Urinary bladder (tissue), 4 donors: Measurements from ENCODE around the gene RBMS1. TPM values are rescaled to one million over a fixed set of nuclear protein-coding genes. Genes with fewer than 3 reads are reported as not detected.
"Not testable (repeated sequence)": the region's sequence is repeated elsewhere in the genome, so short reads cannot be mapped to it uniquely, and the experiment has no call there.

Source experiments
- DNase-seq: peaks from one replicate; pipeline ENCODE4 v3.0.0-alpha.2; 2015; ENCODE audit errors: extremely low spot score
- H3K27ac ChIP-seq: one replicate; pipeline ENCODE4 v1.5.1; 2013; ENCODE audit warnings: low read depth, mild to moderate bottlenecking, moderate library complexity
- H3K36me3 ChIP-seq: one replicate; pipeline ENCODE4 v1.6.1; 2013; ENCODE audit warnings: mild to moderate bottlenecking, moderate library complexity; ENCODE audit not compliant: insufficient read depth
- H3K4me1 ChIP-seq: one replicate; pipeline ENCODE4 v1.6.1; 2013; ENCODE audit warnings: mild to moderate bottlenecking, moderate library complexity; ENCODE audit not compliant: insufficient read depth
- H3K4me3 ChIP-seq: one replicate; pipeline ENCODE4 v1.5.1; 2013; ENCODE audit warnings: low read depth, low read length
- WGBS: extraction: QIAGEN DNeasy Blood & Tissue Kit; methylation state at CpG from one replicate; pipeline ENCODE4 v1.1.7; 2013; 5-methylcytosine and 5-hydroxymethylcytosine counted together
- polyA plus RNA-seq: library from polyadenylated mRNA; stranded (reverse); fragments of 200-250 nt; gene quantifications from one replicate; pipeline ENCODE4 v1.2.3, GENCODE V29; 2013
- total RNA-seq: library from RNA; depleted of rRNA; stranded (reverse); fragments of >200 nt; gene quantifications from one replicate; pipeline ENCODE4 v1.2.3, GENCODE V29; 2014
- donor health status: healthy with polysubstance abuse.
- donor health status: healthy.

The RBMS1 gene
- total and polyA plus RNA-seq, 2 donors = 41.7 to 182 TPM

DNA sequence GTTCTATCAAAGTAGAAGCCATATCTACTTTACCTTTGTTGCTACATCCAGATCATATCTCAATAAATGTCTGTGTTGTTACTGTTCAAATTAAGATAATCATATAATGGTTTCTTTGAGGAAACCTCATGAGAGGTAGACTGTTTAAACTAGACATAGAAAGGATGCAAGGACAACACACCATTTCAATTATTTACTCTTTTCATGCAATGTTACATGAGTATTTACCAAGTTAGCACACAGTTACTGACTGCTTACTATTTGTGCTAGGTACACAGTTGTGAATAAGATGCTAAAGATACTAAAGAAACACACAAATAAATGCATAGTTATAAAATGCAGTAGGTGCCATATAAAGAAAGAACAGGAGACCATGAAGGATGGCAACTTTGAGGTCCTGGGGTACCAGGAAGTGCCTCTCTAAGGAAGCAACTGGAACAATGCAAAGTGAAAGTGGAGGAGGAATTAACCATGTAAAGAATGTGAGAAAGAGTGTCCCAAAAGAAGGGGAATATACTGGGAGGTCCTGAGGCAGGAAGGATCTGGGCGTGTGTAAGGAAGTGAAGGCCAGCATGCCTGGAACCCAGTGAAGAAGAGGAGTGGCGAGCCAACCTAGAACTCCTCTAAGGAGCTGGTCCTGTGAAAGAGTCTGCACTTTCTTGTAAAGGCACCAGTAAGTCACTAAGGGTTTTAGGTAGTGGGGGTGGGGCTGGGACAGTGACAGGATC is 39.4 kb downstream of the RBMS1 start:
- no peaks in the 10 kb centered on the region for H3K36me3 ChIP-seq
- no peak overlapping the region for H3K4me3 ChIP-seq
- H3K4me1 ChIP-seq = peaks cover 2% of the 10 kb centered on the region
- 82% methylated on average over 2 of the region's 2 CpGs for WGBS
- no peak for DNase-seq
- H3K27ac ChIP-seq = no peak overlapping the region

DNA sequence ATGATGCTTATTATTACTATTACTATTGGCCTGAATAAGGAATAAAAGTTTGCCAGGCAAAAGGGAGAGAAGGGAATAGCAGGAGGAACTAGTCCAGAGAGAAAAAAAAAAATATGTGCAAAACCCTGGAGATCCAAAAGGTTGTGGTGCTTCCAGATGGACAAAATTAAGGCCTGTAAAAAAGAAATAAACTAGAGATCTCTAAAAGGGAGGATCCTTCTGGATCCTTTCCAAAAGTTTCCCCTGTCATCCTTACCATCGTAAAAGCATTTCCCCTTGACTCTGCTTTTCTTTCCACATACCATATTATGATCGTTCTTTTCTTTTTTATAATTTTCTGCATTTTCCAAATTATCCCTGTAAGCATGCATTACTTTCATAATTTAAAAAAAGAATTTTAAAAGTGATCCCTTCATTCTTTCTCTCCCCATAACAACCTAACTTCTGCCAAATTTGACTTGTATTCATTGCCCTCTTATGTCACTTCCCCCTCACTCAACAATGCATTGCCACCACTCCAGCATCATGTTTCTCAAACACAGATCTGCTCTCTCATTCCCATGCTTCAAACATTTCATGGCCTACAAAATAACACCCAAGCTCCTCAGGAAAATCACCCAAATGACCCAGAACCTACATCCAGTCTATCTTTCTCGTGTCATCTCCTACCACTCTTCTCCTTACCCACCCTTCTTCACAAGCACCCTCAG is 40.3 kb downstream of the RBMS1 start:
- H3K27ac ChIP-seq = no peak overlapping the region
- 49% methylated on average over 3 of the region's 3 CpGs for WGBS

DNA sequence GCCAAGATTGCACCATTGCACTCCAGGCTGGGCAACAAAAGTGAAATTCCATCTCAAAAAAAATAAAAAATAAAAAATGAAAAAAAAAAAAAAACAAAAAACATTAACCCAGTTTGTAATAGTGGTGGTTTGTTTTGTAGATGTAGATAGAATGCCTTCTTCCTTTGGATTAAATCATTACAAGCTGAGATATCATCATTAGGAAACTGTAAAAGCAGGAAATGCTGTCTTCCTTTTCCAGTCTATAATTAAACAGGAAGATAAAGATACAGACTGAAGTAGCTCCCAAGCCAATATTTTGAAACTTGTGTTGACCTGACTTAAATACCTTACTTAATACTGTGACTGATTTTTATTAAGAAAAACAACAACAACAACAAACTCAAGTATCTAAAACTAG is 43.1 kb downstream of the RBMS1 start:
- peaks cover 2% of the 10 kb centered on the region for H3K4me1 ChIP-seq
- H3K36me3 ChIP-seq = no peaks in the 10 kb centered on the region
- no peak overlapping the region for H3K4me3 ChIP-seq
- H3K27ac ChIP-seq = no peak overlapping the region
- DNase-seq = no peak

More for the DNA sequence above, 40.3 kb downstream of the RBMS1 start:
- H3K4me1 ChIP-seq = peaks cover 2% of the 10 kb centered on the region
- no peaks in the 10 kb centered on the region for H3K36me3 ChIP-seq
- no peak for DNase-seq
- no peak overlapping the region for H3K4me3 ChIP-seq

DNA sequence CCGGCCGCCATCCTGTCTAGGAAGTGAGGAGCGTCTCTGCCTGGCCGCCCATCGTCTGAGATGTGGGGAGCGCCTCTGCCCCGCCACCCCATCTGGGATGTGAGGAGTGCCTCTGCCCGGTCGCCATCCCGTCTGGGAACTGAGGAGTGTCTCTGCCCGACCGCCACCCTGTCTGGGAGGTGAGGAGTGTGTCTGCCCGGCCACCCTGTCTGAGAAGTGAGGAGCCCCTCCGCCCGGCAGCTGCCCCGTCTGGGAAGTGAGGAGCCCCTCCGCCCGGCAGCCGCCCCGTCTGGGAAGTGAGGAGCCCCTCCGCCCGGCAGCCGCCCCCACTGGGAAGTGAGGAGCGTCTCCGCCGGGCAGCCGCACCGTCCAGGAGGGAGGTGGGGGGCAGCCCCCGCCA is 44.8 kb downstream of the RBMS1 start:
- H3K27ac ChIP-seq, H3K36me3 ChIP-seq, H3K4me3 ChIP-seq, DNase-seq, H3K4me1 ChIP-seq: not testable (repeated sequence)
- 93% methylated on average over 25 of the region's 29 CpGs for WGBS

DNA sequence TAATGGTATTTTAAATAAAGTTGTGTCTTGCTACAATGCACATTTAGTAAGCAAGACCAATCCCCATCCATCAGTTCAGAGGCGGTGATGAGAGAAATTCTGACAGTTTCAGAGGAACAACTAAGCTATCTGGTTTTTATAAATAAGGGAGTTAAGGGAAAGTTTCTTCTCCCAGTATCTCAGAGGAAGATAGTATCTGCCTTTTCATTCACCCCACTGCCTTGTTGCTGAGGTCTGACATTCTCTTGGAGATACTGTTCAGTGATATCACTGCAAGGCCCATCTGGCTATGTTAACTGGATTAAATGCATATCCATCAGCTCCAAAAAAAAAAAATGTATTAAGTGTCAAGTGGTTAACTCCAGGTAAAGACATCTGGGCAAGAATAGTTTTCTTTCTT is 47.9 kb downstream of the RBMS1 start:
- WGBS = 96% methylated on average over 1 of the region's 1 CpG
- H3K36me3 ChIP-seq = no peaks in the 10 kb centered on the region
- no peak overlapping the region for H3K27ac ChIP-seq
- H3K4me3 ChIP-seq = no peak overlapping the region
- peaks cover 2% of the 10 kb centered on the region for H3K4me1 ChIP-seq
- no peak for DNase-seq

DNA sequence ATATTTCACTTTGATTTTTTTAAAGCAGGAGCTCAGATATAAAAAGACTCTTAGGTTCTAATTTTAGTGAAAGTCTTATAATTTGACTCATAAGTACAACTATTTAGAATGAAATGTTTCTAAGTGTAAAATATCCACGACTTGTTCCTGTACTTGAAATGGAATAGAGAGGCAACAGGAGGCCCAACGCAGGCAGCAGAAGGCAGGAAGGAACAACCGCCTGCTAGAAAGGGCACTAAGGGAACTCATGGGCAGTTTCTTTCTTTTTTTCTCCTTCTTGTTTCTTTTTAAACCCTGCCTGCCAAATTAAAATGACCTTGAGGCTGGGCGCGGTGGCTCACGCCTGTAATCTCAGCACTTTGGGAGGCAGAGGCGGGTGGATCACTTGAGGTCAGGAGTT is 51.0 kb downstream of the RBMS1 start:
- 92% methylated on average over 7 of the region's 7 CpGs for WGBS
- H3K36me3 ChIP-seq = no peaks in the 10 kb centered on the region
- no peak overlapping the region for H3K4me3 ChIP-seq
- DNase-seq = no peak
- no peak overlapping the region for H3K27ac ChIP-seq
- no peaks in the 10 kb centered on the region for H3K4me1 ChIP-seq

DNA sequence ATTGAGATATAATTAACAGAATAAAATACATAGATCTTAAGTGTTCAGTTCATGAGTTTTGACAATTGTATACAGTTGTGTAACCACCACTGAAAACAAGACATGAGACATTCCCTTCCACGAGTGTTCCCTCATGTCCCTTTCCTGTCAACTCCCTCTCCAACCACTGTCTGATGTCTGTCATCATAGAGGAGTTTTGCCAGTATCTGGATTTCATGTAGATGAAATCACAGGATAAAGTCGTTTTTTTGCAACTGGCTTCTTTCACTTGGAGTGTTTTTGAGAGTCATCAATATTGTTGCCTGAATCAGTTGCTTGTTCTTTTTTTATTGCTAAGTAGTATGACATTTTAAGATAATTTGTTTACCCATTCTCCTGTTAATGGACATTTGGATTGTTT is 52.7 kb downstream of the RBMS1 start:
- no peak for DNase-seq
- H3K36me3 ChIP-seq = no peaks in the 10 kb centered on the region
- H3K4me3 ChIP-seq = no peak overlapping the region
- no peaks in the 10 kb centered on the region for H3K4me1 ChIP-seq
- WGBS = 41% methylated on average over 2 of the region's 2 CpGs
- no peak overlapping the region for H3K27ac ChIP-seq

DNA sequence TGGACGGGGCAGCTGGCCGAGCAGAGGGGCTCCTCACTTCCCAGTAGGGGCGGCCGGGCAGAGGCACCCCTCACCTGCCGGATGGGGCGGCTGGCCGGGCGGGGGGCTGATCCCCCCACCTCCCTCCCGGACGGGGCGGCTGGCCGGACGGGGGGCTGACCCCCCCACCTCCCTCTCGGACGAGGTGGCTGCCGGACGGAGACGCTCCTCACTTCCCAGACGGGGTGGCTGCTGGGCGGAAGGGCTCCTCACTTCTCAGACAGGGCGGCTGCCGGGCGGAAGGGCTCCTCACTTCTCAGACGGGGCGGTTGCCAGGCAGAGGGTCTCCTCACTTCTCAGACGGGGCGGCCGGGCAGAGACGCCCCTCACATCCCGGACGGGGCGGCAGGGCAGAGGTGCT is 54.6 kb downstream of the RBMS1 start:
- not testable (repeated sequence) for H3K36me3 ChIP-seq, H3K4me1 ChIP-seq, DNase-seq, H3K27ac ChIP-seq, H3K4me3 ChIP-seq
- over 99% methylated on average over 32 of the region's 32 CpGs for WGBS

DNA sequence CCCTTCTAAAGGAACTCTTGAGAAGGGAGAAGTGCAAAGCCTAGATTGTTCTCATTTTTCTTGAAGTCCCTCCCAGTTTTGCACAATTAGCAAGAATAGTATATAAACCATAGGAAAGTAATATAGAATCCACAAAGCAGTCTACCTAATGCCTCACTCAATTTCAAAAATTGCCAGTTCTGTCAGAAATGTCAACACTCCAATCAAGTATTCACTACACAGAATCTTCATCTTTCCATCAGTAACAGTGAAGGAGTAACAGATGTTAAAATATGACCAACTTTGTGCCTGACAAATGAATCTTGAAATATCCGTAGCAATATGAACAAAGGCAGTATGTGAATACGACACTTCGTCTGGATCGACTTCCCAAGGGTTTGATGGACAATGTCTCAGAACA is 56.3 kb downstream of the RBMS1 start:
- Histone ChIP-seq H3K27ac (no peak overlapping the region), H3K36me3 (no peaks in the 10 kb centered on the region), H3K4me3 (no peak overlapping the region), H3K4me1 (peaks cover 1% of the 10 kb centered on the region)
- no peak for DNase-seq
- WGBS = 96% methylated on average over 4 of the region's 4 CpGs

DNA sequence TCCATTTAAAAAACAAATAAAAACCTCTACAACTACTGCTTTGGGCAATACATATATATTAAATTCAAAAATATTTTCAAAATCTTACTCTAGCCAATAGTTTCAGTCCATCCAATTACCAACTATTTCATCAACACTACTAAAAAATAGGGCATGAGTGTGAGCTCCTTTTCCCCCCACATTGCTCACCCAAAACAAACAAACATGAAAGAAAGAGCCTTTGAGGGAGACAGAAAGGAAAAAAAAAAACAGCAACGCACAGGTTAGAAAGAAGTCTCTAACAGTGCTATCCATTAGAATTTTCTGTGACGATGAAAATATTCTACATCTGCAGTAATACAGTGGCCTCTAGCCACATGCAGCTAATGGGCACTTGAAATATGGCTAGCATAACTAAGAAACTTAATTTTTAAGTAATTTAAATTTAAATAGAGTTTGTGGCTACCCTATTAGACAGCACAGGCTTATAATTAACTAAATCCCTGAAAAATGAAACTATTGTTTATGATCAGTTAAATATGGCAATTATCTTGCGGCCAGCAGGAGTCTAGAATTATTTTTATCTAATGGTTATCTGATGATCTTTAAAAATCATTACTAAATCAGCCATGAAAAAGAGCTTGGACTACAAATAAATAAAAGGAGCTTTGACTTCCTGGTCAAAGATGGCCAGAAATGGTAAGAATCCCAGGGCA is 59.2 kb downstream of the RBMS1 start:
- H3K36me3 ChIP-seq = no peaks in the 10 kb centered on the region
- no peak overlapping the region for H3K27ac ChIP-seq
- no peak for DNase-seq
- 70% methylated on average over 3 of the region's 3 CpGs for WGBS
- no peak overlapping the region for H3K4me3 ChIP-seq
- peaks cover 1% of the 10 kb centered on the region for H3K4me1 ChIP-seq

GRCh38 chr2:160433466-160434140 is 60.0 kb downstream of the RBMS1 start:
- no peak for DNase-seq
- WGBS = 36% methylated on average over 4 of the region's 4 CpGs
- H3K27ac ChIP-seq = no peak overlapping the region
- H3K4me3 ChIP-seq = no peak overlapping the region
- H3K4me1 ChIP-seq = peaks cover 1% of the 10 kb centered on the region
- no peaks in the 10 kb centered on the region for H3K36me3 ChIP-seq

DNA sequence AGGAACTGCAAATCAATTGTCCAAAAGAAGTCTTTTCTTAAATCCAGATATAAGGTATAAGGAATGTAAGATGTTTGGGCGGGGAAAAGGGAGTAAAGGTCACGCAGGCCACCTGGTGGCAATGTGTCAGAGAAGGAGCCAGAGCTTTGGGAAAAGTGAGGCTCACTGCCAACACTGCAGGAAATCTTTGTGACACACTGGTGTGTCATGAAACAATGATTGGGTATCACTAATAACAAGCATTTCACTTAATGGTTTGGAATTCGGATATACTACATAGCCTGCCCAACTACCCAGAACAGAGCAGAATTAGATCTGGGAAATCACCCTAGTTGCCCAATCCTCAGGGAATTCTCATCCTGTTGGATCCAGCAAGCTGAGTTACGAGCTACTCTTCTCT is 61.0 kb downstream of the RBMS1 start:
- DNase-seq = no peak
- Histone ChIP-seq H3K4me1 (peaks cover 1% of the 10 kb centered on the region), H3K36me3 (no peaks in the 10 kb centered on the region), H3K4me3 (no peak overlapping the region), H3K27ac (no peak overlapping the region)
- WGBS = 91% methylated on average over 4 of the region's 4 CpGs

DNA sequence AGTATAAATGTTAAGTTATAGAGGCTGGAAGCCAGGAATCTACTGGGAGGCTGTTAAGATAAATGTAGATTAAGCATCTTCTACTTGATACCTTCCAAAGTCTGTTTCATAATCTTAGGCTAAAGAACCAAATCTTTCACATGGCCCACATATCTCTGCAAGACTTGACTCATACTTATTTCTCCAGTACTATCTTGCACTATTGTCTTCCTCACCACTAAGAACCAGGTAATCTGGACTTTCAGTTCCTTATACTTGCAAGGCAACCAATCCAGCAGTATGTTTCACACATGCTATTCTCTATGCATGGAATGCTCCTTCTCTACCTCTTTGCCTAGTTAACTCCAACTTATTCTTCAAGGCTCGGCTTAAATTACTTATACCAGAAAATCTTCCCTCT is 62.2 kb downstream of the RBMS1 start:
- 99% methylated on average over 1 of the region's 1 CpG for WGBS
- no peak overlapping the region for H3K27ac ChIP-seq
- H3K4me1 ChIP-seq = peaks cover 1% of the 10 kb centered on the region
- no peak for DNase-seq
- no peak overlapping the region for H3K4me3 ChIP-seq
- H3K36me3 ChIP-seq = no peaks in the 10 kb centered on the region

DNA sequence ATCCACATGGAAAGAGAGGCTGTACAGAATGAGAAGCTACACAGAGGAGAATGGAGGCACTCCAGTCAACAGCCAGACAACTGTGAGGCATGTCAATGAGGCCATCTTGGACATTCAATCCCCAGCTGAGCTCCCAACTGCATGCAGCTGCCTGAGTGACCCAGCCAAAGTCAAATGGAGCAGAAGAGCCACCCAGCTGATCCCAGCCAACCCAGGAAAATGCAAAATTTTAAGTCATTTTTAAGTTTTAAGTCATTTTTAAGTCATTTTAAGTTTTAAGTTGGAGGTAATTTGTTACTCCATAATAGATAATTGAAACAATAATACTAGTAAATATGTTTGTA is 63.6 kb downstream of the RBMS1 start:
- Histone ChIP-seq H3K4me1 (peaks cover 1% of the 10 kb centered on the region), H3K36me3 (no peaks in the 10 kb centered on the region), H3K27ac (no peak overlapping the region), H3K4me3 (no peak overlapping the region)
- DNase-seq = no peak
